ENCODE results near the gene CCNT1. TPM values are rescaled to one million over a fixed set of nuclear protein-coding genes. Genes with fewer than 3 reads are reported as not detected.

CCNT1 gene
- total RNA-seq, 1 donor from 2014 or later = 43.8 TPM

DNA sequence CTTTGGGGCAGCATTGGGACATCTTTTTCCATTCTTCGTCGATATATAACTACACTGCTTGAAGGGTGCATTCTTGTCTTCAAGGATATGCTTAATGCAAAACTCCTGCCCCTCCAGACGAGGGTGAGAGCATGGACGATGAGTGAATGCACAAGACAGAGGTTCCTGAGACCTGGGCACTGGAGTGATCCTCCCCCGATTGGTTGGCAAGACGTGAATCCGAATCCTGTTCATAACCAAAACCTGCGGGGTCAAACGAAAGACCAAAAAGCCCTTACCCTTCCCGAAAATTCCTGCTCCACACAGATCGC, 35.2 kb downstream of the CCNT1 start:
- H3K27me3 Mint-ChIP-seq = no peaks in the 10 kb centered on the region
- H3K36me3 Mint-ChIP-seq (ENCODE audit: insufficient read depth) = peaks cover 21% of the 10 kb centered on the region
- H3K27ac Mint-ChIP-seq = peak overlapping the region; percentile 99
- H3K4me3 Mint-ChIP-seq (ENCODE audit: low read depth) = peak overlapping the region; percentile 99
- peaks cover 27% of the 10 kb centered on the region for H3K4me1 Mint-ChIP-seq (ENCODE audit: low read depth)
- DNase-seq (ENCODE audit: low spot score, unreplicated experiment) = no peak
- TF ChIP-seq, protein P1, sequence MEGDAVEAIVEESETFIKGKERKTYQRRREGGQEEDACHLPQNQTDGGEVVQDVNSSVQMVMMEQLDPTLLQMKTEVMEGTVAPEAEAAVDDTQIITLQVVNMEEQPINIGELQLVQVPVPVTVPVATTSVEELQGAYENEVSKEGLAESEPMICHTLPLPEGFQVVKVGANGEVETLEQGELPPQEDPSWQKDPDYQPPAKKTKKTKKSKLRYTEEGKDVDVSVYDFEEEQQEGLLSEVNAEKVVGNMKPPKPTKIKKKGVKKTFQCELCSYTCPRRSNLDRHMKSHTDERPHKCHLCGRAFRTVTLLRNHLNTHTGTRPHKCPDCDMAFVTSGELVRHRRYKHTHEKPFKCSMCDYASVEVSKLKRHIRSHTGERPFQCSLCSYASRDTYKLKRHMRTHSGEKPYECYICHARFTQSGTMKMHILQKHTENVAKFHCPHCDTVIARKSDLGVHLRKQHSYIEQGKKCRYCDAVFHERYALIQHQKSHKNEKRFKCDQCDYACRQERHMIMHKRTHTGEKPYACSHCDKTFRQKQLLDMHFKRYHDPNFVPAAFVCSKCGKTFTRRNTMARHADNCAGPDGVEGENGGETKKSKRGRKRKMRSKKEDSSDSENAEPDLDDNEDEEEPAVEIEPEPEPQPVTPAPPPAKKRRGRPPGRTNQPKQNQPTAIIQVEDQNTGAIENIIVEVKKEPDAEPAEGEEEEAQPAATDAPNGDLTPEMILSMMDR (IDR thresholded peaks at IDR 0.05; ENCODE audit: unreplicated experiment) = no peak
- no peaks in the 10 kb centered on the region for H3K9me3 Mint-ChIP-seq (ENCODE audit: low read depth)

DNA sequence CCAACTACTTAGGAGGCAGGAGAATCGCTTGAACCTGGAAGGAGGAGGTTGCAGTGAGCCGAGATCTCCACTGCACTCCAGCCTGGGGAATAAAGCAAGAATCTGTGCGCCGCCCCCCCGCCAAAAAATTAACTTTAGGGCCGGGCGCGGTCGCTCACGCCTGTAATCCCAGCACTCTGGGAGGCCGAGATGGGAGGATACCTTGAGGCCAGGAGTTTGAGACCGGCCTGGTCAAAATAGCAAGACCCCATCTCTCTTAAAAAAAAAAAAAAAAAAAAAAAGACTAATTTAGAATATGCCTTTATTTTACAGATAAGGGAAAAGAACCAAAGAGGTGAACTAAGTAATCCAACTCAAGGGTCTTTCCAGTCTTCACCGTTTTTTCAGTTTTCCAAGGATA, 35.6 kb downstream of the CCNT1 start:
- Mint-ChIP-seq H3K4me1 (ENCODE audit: low read depth) (peaks cover 27% of the 10 kb centered on the region), H3K36me3 (ENCODE audit: insufficient read depth) (peaks cover 21% of the 10 kb centered on the region), H3K4me3 (ENCODE audit: low read depth) (peak overlapping the region; percentile 99), H3K9me3 (ENCODE audit: low read depth) (no peaks in the 10 kb centered on the region), H3K27ac (peak overlapping the region; percentile 99), H3K27me3 (no peaks in the 10 kb centered on the region)
- no peak for DNase-seq (ENCODE audit: low spot score, unreplicated experiment)
- TF ChIP-seq, protein P1 (IDR thresholded peaks at IDR 0.05; ENCODE audit: unreplicated experiment) = no peak

DNA sequence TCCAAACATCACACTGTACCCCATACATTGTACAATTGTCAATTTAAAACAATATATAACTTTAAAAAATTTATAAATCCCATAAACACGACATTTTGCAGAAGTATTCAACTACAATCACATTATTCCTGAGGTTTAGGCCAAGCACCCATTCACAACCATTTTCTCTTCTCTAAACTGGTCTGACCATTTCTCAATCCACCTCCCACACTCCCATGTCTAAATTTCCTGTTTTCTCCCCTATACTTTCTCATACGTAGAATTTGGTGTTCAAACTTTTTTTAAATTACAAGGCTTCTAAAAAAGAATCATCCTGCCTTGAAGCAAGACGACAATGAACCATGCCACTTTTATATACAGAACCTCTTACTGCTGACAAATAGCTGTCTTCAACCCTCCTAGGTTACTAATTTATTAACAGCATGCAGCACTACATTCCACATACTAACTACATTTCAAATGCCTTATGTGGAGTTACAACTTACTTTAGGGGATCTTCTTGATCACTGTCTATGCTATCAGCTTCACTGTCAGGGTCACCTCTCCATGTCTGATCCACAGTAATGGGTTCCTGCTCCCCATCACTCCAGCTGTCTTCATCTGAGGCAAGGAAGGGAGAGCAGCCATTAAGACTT, 37.8 kb downstream of the CCNT1 start:
- H3K36me3 Mint-ChIP-seq (ENCODE audit: insufficient read depth) = peaks cover 22% of the 10 kb centered on the region
- TF ChIP-seq, protein P1 (IDR thresholded peaks at IDR 0.05; ENCODE audit: unreplicated experiment) = no peak
- peak overlapping the region; percentile 61 for H3K4me3 Mint-ChIP-seq (ENCODE audit: low read depth)
- no peak for DNase-seq (ENCODE audit: low spot score, unreplicated experiment)
- H3K27ac Mint-ChIP-seq = peak overlapping the region; percentile 62
- no peaks in the 10 kb centered on the region for H3K9me3 Mint-ChIP-seq (ENCODE audit: low read depth)
- H3K27me3 Mint-ChIP-seq = no peaks in the 10 kb centered on the region
- peaks cover 27% of the 10 kb centered on the region for H3K4me1 Mint-ChIP-seq (ENCODE audit: low read depth)

DNA sequence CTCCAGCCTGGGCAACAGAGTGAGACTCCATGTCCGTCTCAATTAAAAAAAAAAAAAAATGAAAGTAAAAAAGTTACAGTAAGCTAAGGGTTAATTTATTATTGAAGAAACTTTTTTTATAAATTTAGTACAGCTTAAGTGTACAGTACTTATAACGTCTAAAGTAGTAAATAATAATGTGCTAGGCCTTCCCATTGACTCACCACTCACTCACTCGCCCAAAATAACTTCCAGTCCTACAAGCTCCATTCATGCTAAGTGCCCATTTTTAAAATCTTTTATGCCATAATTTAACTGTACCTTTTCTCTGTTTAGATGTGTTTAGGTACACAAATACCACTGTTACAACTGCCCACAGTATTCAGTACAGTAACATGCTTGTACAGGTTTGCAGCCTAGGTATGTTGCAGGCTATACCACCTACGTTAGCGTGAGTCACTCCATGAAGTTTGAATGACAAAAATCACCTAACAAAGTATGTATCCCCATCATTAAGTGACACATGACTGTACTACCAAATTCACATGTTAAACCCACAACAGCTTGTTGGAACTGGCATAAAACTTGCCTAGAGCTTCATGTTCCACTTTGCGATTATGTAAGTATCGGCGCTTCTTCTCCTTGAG, 45.2 kb downstream of the CCNT1 start:
- TF ChIP-seq, protein P1 (IDR thresholded peaks at IDR 0.05; ENCODE audit: unreplicated experiment) = no peak
- no peaks in the 10 kb centered on the region for H3K9me3 Mint-ChIP-seq (ENCODE audit: low read depth)
- no peak overlapping the region for H3K4me3 Mint-ChIP-seq (ENCODE audit: low read depth)
- peaks cover 27% of the 10 kb centered on the region for H3K36me3 Mint-ChIP-seq (ENCODE audit: insufficient read depth)
- H3K27me3 Mint-ChIP-seq = no peaks in the 10 kb centered on the region
- peak overlapping the region; percentile 22 for H3K27ac Mint-ChIP-seq
- no peak for DNase-seq (ENCODE audit: low spot score, unreplicated experiment)
- no peaks in the 10 kb centered on the region for H3K4me1 Mint-ChIP-seq (ENCODE audit: low read depth)

DNA sequence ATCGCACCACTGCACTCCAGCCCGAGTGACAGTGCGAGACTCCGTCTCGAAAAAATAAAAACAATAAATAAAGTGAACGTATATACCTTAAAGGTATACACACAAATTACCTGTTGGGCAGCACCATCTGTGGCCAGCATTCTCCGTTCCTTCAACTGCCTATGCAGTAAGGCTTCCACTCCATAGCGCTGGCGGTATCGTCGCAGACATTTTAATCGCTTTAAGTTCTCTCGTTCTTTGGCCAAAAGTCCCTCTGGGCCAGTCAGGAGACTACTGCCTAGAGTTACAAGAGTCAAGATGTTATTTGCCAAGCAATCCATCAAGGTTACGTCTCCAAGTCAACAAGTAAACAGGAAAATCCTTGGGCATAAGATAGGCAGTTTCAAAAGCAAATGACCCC, 47.5 kb downstream of the CCNT1 start:
- DNase-seq (ENCODE audit: low spot score, unreplicated experiment) = no peak
- Mint-ChIP-seq H3K4me1 (ENCODE audit: low read depth) (no peaks in the 10 kb centered on the region), H3K27ac (no peak overlapping the region), H3K27me3 (no peaks in the 10 kb centered on the region), H3K36me3 (ENCODE audit: insufficient read depth) (peaks cover 31% of the 10 kb centered on the region), H3K4me3 (ENCODE audit: low read depth) (no peak overlapping the region), H3K9me3 (ENCODE audit: low read depth) (no peaks in the 10 kb centered on the region)
- TF ChIP-seq, protein P1 (IDR thresholded peaks at IDR 0.05; ENCODE audit: unreplicated experiment) = no peak
